Activated T-helper 17 cell treated with anti-CD3 and anti-CD28 coated beads, Interleukin-2, amount 50 U/mL, for 72 hours (primary cell): ENCODE results near the gene RMND5A. TPM values are rescaled to one million over a fixed set of nuclear protein-coding genes. Genes with fewer than 3 reads are reported as not detected.

Source experiments
- ATAC-seq: fragments of 150-1000 bp; cut with Tn5 transposase; replicated peaks from 2 replicates; pipeline ENCODE4 v1.10.0; 2021; ENCODE audit warnings: mild to moderate bottlenecking, moderate library complexity
- H3K27ac Mint-ChIP-seq: one replicate; pipeline ENCODE4 v1.8.0; 2022; ENCODE audit warnings: mixed read lengths
- H3K27me3 Mint-ChIP-seq: one replicate; pipeline ENCODE4 v1.8.0; 2022; ENCODE audit warnings: mixed read lengths
- H3K36me3 Mint-ChIP-seq: one replicate; pipeline ENCODE4 v1.8.0; 2022; ENCODE audit warnings: low read depth, mild to moderate bottlenecking, mixed read lengths
- H3K4me1 Mint-ChIP-seq: one replicate; pipeline ENCODE4 v1.8.0; 2022; ENCODE audit warnings: mixed read lengths
- H3K4me3 Mint-ChIP-seq: one replicate; pipeline ENCODE4 v1.8.0; 2022; ENCODE audit warnings: mild to moderate bottlenecking, mixed read lengths
- H3K9me3 Mint-ChIP-seq: one replicate; pipeline ENCODE4 v1.8.0; 2022; ENCODE audit warnings: mixed read lengths
- total RNA-seq, 2 donors: library from RNA; stranded (reverse); gene quantifications; one replicate each; pipeline ENCODE4 v1.2.3, GENCODE V29; 2022

RMND5A gene
- total RNA-seq, 2 donors from 2014 or later, result 17.4 to 27.6 TPM

GRCh38 chr2:86809481-86810121, 89.5 kb downstream of the RMND5A start:
- no peak for ATAC-seq
- Mint-ChIP-seq H3K27ac (no peak overlapping the region), H3K4me3 (peak overlapping the region; percentile 43), H3K27me3 (peaks cover 44% of the 10 kb centered on the region), H3K36me3 (no peaks in the 10 kb centered on the region), H3K4me1 (peaks cover 12% of the 10 kb centered on the region), H3K9me3 (no peaks in the 10 kb centered on the region)

GRCh38 chr2:86815611-86816010, 95.5 kb downstream of the RMND5A start:
- Mint-ChIP-seq H3K4me1 (no peaks in the 10 kb centered on the region), H3K27me3 (peaks cover 37% of the 10 kb centered on the region)

GRCh38 chr2:86818114-86818801, 98.2 kb downstream of the RMND5A start:
- no peak for ATAC-seq
- Mint-ChIP-seq H3K27ac (no peak overlapping the region), H3K27me3 (peaks cover 20% of the 10 kb centered on the region), H3K4me3 (no peak overlapping the region), H3K36me3 (no peaks in the 10 kb centered on the region), H3K9me3 (no peaks in the 10 kb centered on the region), H3K4me1 (peaks cover 3% of the 10 kb centered on the region)

More at GRCh38 chr2:86815611-86816010, 95.5 kb downstream of the RMND5A start:
- peak; percentile 21 for ATAC-seq
- no peaks in the 10 kb centered on the region for H3K36me3 Mint-ChIP-seq
- H3K9me3 Mint-ChIP-seq, result no peaks in the 10 kb centered on the region
- H3K27ac Mint-ChIP-seq, result peak overlapping the region; percentile 42
- no peak overlapping the region for H3K4me3 Mint-ChIP-seq

GRCh38 chr2:86818957-86819356, 98.9 kb downstream of the RMND5A start:
- Mint-ChIP-seq H3K36me3 (no peaks in the 10 kb centered on the region), H3K27ac (no peak overlapping the region), H3K4me1 (peaks cover 3% of the 10 kb centered on the region), H3K4me3 (no peak overlapping the region), H3K27me3 (peaks cover 20% of the 10 kb centered on the region), H3K9me3 (no peaks in the 10 kb centered on the region)
- no peak for ATAC-seq

GRCh38 chr2:86821306-86821705, 101.2 kb downstream of the RMND5A start:
- Mint-ChIP-seq H3K4me3 (no peak overlapping the region), H3K27ac (no peak overlapping the region), H3K36me3 (no peaks in the 10 kb centered on the region), H3K27me3 (peaks cover 24% of the 10 kb centered on the region), H3K4me1 (peaks cover 7% of the 10 kb centered on the region), H3K9me3 (no peaks in the 10 kb centered on the region)
- ATAC-seq, result no peak

GRCh38 chr2:86821842-86822241, 101.8 kb downstream of the RMND5A start:
- no peak overlapping the region for H3K4me3 Mint-ChIP-seq
- peaks cover 7% of the 10 kb centered on the region for H3K4me1 Mint-ChIP-seq
- H3K36me3 Mint-ChIP-seq, result no peaks in the 10 kb centered on the region
- ATAC-seq, result no peak
- H3K27me3 Mint-ChIP-seq, result peaks cover 20% of the 10 kb centered on the region
- H3K27ac Mint-ChIP-seq, result no peak overlapping the region
- no peaks in the 10 kb centered on the region for H3K9me3 Mint-ChIP-seq

GRCh38 chr2:86822668-86823345, 102.7 kb downstream of the RMND5A start:
- no peak overlapping the region for H3K4me3 Mint-ChIP-seq
- H3K27ac Mint-ChIP-seq, result no peak overlapping the region
- H3K27me3 Mint-ChIP-seq, result peaks cover 19% of the 10 kb centered on the region
- peaks cover 7% of the 10 kb centered on the region for H3K4me1 Mint-ChIP-seq
- no peaks in the 10 kb centered on the region for H3K9me3 Mint-ChIP-seq
- ATAC-seq, result no peak
- H3K36me3 Mint-ChIP-seq, result no peaks in the 10 kb centered on the region

- H3K9me3 Mint-ChIP-seq, result no peaks in the 10 kb centered on the region
- no peaks in the 10 kb centered on the region for H3K36me3 Mint-ChIP-seq
- H3K4me1 Mint-ChIP-seq, result peaks cover 7% of the 10 kb centered on the region
- H3K27me3 Mint-ChIP-seq, result peaks cover 19% of the 10 kb centered on the region
- H3K27ac Mint-ChIP-seq, result no peak overlapping the region
- ATAC-seq, result no peak
- H3K4me3 Mint-ChIP-seq, result no peak overlapping the region
Measured at GRCh38 chr2:86825036-86825692, 105.1 kb downstream of the RMND5A start.

- peak; percentile 50 for ATAC-seq
- Mint-ChIP-seq H3K36me3 (no peaks in the 10 kb centered on the region), H3K4me3 (peak overlapping the region; percentile 5), H3K27ac (no peak overlapping the region), H3K4me1 (peaks cover 7% of the 10 kb centered on the region), H3K9me3 (no peaks in the 10 kb centered on the region), H3K27me3 (peaks cover 19% of the 10 kb centered on the region)
Measured at GRCh38 chr2:86825693-86826381, 105.7 kb downstream of the RMND5A start.

GRCh38 chr2:86826951-86827350, 106.9 kb downstream of the RMND5A start:
- H3K4me1 Mint-ChIP-seq, result peaks cover 3% of the 10 kb centered on the region
- no peak for ATAC-seq
- H3K27ac Mint-ChIP-seq, result no peak overlapping the region

More at GRCh38 chr2:86826951-86827350, 106.9 kb downstream of the RMND5A start:
- no peak overlapping the region for H3K4me3 Mint-ChIP-seq
- no peaks in the 10 kb centered on the region for H3K9me3 Mint-ChIP-seq
- peaks cover 16% of the 10 kb centered on the region for H3K27me3 Mint-ChIP-seq
- H3K36me3 Mint-ChIP-seq, result no peaks in the 10 kb centered on the region

Other genes with a start within 250 kb of the RMND5A start
- gene CHMP3, start 156.8 kb upstream of the RMND5A start, total RNA-seq, result 10 to 100 TPM; 27.9 to 40.1 TPM
- 10 to 100 TPM; 11.8 to 17.6 TPM for gene RNF103, start 96.4 kb upstream of the RMND5A start, total RNA-seq
- gene CD8A, start 70.6 kb downstream of the RMND5A start, total RNA-seq, result 1 to 10 TPM in 1 of 2 donors, under 1 TPM in 1; 0.80 to 2.7 TPM
- under 1 TPM in 1 of 2 donors, not detected in 1; 0.63 TPM for gene CD8B, start 141.6 kb downstream of the RMND5A start, total RNA-seq
- gene RGPD1, start 221.8 kb downstream of the RMND5A start, total RNA-seq, result 1 to 10 TPM; 1.3 to 1.9 TPM